SK-N-SH treated with all-trans-retinoic acid at 6 μM for 48 hours (cell line): Measurements from ENCODE around the gene C2orf78.

Experiments
- ATAC-seq: fragments of 200-7000 bp; cut with Tn5 transposase; 3 replicates; pipeline ENCODE4 v1.9.1; 2020; ENCODE audit warnings: mild to moderate bottlenecking, moderate library complexity
- ARNTL ChIP-seq: fragments of 450-650 bp; formaldehyde crosslinking; IDR thresholded peaks from 2 replicates; pipeline ENCODE4 v1.5.0; 2020; ENCODE audit warnings: low read depth, mild to moderate bottlenecking, moderate library complexity, borderline replicate concordance
- BACH2 ChIP-seq: fragments of 250-450 bp; sonication (Bioruptor Pico); IDR thresholded peaks from 2 replicates; pipeline ENCODE4 v1.9.0; 2021; ENCODE audit warnings: mild to moderate bottlenecking, borderline replicate concordance
- CREB5 ChIP-seq: fragments of 250-450 bp; sonication (Bioruptor Pico); IDR thresholded peaks from 2 replicates; pipeline ENCODE4 v1.5.1; 2020; ENCODE audit warnings: low read depth, mild to moderate bottlenecking, moderate library complexity
- CSDC2 ChIP-seq: fragments of 250-450 bp; sonication (Bioruptor Pico); IDR thresholded peaks from 2 replicates; pipeline ENCODE4 v1.5.0; 2020; ENCODE audit warnings: mild to moderate bottlenecking, moderate library complexity
- CSRNP3 ChIP-seq: fragments of 250-450 bp; sonication (Bioruptor Pico); IDR thresholded peaks from 2 replicates; pipeline ENCODE4 v1.5.1; 2021; ENCODE audit warnings: mild to moderate bottlenecking, moderate library complexity
- ESRRG ChIP-seq: fragments of 250-450 bp; sonication (Bioruptor Pico); IDR thresholded peaks from 2 replicates; pipeline ENCODE4 v1.6.1; 2021; ENCODE audit warnings: mild to moderate bottlenecking
- GLIS3 ChIP-seq: fragments of 250-450 bp; sonication (Bioruptor Pico); IDR thresholded peaks from 2 replicates; pipeline ENCODE4 v1.5.0; 2020; ENCODE audit warnings: mild to moderate bottlenecking, moderate library complexity
- ISL1 ChIP-seq: fragments of 250-450 bp; sonication (Bioruptor Pico); IDR thresholded peaks from 2 replicates; pipeline ENCODE4 v2.1.2; 2022; ENCODE audit warnings: mild to moderate bottlenecking, moderate library complexity
- OSR1 ChIP-seq: fragments of 250-450 bp; sonication (Bioruptor Pico); IDR thresholded peaks from 2 replicates; pipeline ENCODE4 v1.8.0; 2022; ENCODE audit warnings: moderate library complexity, mild to moderate bottlenecking, inconsistent platforms
- PATZ1 ChIP-seq: fragments of 250-450 bp; sonication (Bioruptor Pico); IDR thresholded peaks from 2 replicates; pipeline ENCODE4 v1.8.0; 2020; ENCODE audit warnings: mild to moderate bottlenecking, moderate library complexity, borderline replicate concordance
- POU6F1 ChIP-seq: fragments of 250-450 bp; sonication (Bioruptor Pico); IDR thresholded peaks from 2 replicates; pipeline ENCODE4 v1.8.0; 2021; ENCODE audit warnings: low read depth, mild to moderate bottlenecking, moderate library complexity, borderline replicate concordance
- PPARA ChIP-seq: fragments of 250-450 bp; sonication (Bioruptor Pico); IDR thresholded peaks from 2 replicates; pipeline ENCODE4 v1.5.0; 2020; ENCODE audit warnings: mild to moderate bottlenecking, borderline replicate concordance
- RARB ChIP-seq: fragments of 250-450 bp; sonication (Bioruptor Pico); IDR thresholded peaks from 2 replicates; pipeline ENCODE4 v1.8.0; 2021; ENCODE audit warnings: mild to moderate bottlenecking, moderate library complexity
- SNAI2 ChIP-seq: fragments of 250-450 bp; sonication (Bioruptor Pico); IDR thresholded peaks from 2 replicates; pipeline ENCODE4 v1.5.0; 2020; ENCODE audit warnings: mild to moderate bottlenecking, moderate library complexity
- TCF4 ChIP-seq: fragments of 250-450 bp; sonication (Bioruptor Pico); IDR thresholded peaks from 2 replicates; pipeline ENCODE4 v1.8.0; 2021; ENCODE audit warnings: mild to moderate bottlenecking, moderate library complexity, borderline replicate concordance
- TOX ChIP-seq: fragments of 250-450 bp; sonication (Bioruptor Pico); IDR thresholded peaks from 2 replicates; pipeline ENCODE4 v1.8.0; 2021; ENCODE audit warnings: mild to moderate bottlenecking, moderate library complexity, borderline replicate concordance
- TSHZ2 ChIP-seq: fragments of 250-450 bp; sonication (Bioruptor Pico); IDR thresholded peaks from 2 replicates; pipeline ENCODE4 v1.5.0; 2020; ENCODE audit warnings: mild to moderate bottlenecking, moderate library complexity
- ZC3H10 ChIP-seq: fragments of 250-450 bp; sonication (Bioruptor Pico); IDR thresholded peaks from 2 replicates; pipeline ENCODE4 v1.5.1; 2021; ENCODE audit warnings: mild to moderate bottlenecking, moderate library complexity
- ZFP3 ChIP-seq: fragments of 250-450 bp; sonication (Bioruptor Pico); IDR thresholded peaks from 2 replicates; pipeline ENCODE4 v1.5.0; 2020; ENCODE audit warnings: mild to moderate bottlenecking, moderate library complexity
- ZFP30 ChIP-seq: fragments of 450-650 bp; formaldehyde crosslinking; IDR thresholded peaks from 2 replicates; pipeline ENCODE4 v1.5.0; 2022; ENCODE audit warnings: mild to moderate bottlenecking, moderate library complexity
- ZNF565 ChIP-seq: fragments of 450-650 bp; formaldehyde crosslinking; conservative IDR thresholded peaks from 2 replicates; pipeline ENCODE4 v1.5.0; 2020; ENCODE audit warnings: low read depth, mild to moderate bottlenecking, moderate library complexity
- ZNF70 ChIP-seq: fragments of 450-650 bp; formaldehyde crosslinking; IDR thresholded peaks from 2 replicates; pipeline ENCODE4 v1.5.0; 2020; ENCODE audit warnings: mild to moderate bottlenecking, moderate library complexity
- ZNF8 ChIP-seq: fragments of 450-650 bp; formaldehyde crosslinking; IDR thresholded peaks from 2 replicates; pipeline ENCODE4 v1.5.0; 2020; ENCODE audit warnings: mild to moderate bottlenecking, moderate library complexity

Gene C2orf78

GRCh38 chr2:73766994-73767393 is 17.0 kb upstream of the C2orf78 start:
- no peak for ATAC-seq

GRCh38 chr2:73770725-73771124 is 13.3 kb upstream of the C2orf78 start:
- ATAC-seq = no peak
- TF ChIP-seq TCF4 (CRISPR knock-in tag) (no peak), POU6F1 (no peak), ISL1 (no peak), ZNF565 (no peak), ZFP3 (CRISPR knock-in tag) (no peak), PPARA (CRISPR knock-in tag) (no peak), RARB (CRISPR knock-in tag) (no peak), TSHZ2 (CRISPR knock-in tag) (no peak), ESRRG (no peak), ARNTL (no peak), ZFP30 (CRISPR knock-in tag) (no peak), GLIS3 (CRISPR knock-in tag) (no peak), TOX (CRISPR knock-in tag) (no peak), CSRNP3 (CRISPR knock-in tag) (no peak), SNAI2 (no peak), BACH2 (CRISPR knock-in tag) (no peak)

More at GRCh38 chr2:73766994-73767393, 17.0 kb upstream of the C2orf78 start:
- TF ChIP-seq OSR1 = no peak
- no peak for TF ChIP-seq PPARA (CRISPR knock-in tag)
- no peak for TF ChIP-seq ZFP30 (CRISPR knock-in tag)
- no peak for TF ChIP-seq ISL1
- TF ChIP-seq ESRRG = no peak
- no peak for TF ChIP-seq ZNF70 (CRISPR knock-in tag)
- no peak for TF ChIP-seq CSDC2 (CRISPR knock-in tag)
- TF ChIP-seq ZNF8 = no peak
- no peak for TF ChIP-seq TCF4 (CRISPR knock-in tag)
- TF ChIP-seq TSHZ2 (CRISPR knock-in tag) = no peak
- TF ChIP-seq PATZ1 (CRISPR knock-in tag) = no peak
- no peak for TF ChIP-seq BACH2 (CRISPR knock-in tag)
- TF ChIP-seq TOX (CRISPR knock-in tag) = no peak
- TF ChIP-seq RARB (CRISPR knock-in tag) = no peak
- TF ChIP-seq CREB5 (CRISPR knock-in tag) = no peak
- TF ChIP-seq ZNF565 = no peak
- no peak for TF ChIP-seq ZC3H10
